NOMO-1 treated with DMSO at 0.1 percent for 48 hours (cell line): ENCODE measurements around the gene LBH.

Experiments used
- DNase-seq: peaks from one replicate; lab custom pipeline; 2025; ENCODE audit not compliant: unreplicated experiment; lab: John Stamatoyannopoulos, UW

LBH gene

DNA sequence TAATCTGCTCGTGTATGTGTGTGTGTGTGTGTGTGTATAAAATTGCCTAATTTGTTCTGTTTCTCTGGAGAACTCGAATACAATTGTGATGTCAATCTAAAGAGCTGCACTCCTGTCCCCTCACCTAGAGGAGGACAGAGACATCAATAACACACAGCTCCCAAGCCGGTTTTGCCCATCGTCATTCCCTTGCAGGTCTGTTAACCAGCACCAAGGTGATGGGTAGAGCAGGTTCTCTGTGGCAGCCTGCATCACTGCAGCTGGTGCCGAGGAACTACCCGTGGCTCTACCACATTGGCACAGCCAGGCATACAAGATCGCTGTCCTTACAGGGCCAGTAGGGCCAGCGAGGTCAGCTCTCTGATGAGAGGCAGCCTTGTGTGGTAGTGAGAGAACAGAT lies 41.0 kb downstream of the LBH start:
- no peak for DNase-seq

DNA sequence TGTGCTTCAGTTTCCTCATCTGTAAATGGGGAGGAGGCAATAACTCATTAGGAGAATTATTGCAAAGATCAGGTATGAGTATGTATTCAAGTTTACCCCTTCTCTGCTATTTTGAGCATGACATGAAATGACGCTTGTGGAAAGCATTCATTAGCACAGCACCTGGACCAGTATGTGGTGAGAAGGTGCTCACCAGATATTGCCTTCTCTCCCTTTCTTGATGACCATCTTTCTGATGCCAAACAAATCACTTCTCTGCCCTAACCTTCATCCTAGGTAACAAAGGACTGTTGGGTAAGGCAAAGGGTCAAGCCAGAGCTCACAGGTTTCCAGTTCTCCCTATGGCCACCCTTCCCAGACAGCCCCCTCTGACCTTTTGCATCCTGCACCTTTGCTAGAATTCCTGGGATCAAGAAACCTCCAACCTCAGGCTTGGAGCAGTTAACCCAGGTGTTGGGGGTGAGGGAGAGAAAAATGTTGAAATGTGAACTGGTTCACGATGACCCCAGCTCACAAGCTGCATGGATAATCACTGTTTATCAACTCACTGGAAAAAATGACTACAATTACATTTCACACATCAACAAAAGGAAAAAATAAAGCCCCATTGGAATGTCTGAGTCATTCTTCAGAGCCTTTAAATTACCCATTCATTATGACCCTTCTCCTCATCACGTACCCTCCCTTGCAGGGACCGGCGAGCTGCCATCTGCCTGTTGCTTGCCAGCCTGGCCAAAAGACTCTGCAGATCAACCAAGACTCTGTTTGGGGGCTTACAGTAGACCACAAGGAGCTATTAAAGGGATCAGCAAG lies 41.6 kb downstream of the LBH start:
- DNase-seq, result no peak

DNA sequence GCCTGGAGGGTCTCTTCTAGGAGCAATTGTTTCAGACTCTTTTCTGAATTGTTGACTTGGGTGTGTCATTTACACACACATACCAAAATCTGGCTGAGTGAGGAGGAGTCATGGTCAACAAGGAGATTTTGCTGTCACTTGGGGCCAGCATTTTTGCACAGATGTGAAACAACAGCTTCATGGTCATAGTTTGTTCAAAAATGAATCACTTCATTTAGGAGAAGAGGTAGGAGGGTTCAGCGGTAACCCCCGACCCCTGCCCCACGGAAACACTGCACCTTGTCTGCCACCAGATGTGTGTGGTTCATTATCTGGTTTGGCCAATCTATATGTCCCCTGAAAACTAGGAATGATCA lies 42.2 kb downstream of the LBH start:
- DNase-seq, result no peak

DNA sequence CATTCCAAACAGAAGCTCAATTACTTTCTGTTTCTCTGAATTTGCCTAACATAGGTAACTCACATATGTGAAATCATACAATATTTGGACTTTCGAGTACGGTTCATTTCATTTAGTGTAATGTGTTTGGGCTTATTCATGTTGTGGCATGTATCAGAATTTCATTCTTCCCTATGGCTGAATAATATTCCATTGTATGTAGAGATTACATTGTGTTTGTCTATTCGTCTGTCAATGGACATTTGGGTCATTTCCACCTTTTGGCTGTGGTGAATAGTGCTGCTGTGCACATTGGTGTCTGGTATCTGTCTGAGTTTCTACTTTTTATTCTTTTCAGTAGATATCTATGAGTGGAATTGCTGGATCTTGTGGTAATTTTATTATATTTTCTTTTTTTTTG lies 43.9 kb downstream of the LBH start:
- DNase-seq, result no peak

DNA sequence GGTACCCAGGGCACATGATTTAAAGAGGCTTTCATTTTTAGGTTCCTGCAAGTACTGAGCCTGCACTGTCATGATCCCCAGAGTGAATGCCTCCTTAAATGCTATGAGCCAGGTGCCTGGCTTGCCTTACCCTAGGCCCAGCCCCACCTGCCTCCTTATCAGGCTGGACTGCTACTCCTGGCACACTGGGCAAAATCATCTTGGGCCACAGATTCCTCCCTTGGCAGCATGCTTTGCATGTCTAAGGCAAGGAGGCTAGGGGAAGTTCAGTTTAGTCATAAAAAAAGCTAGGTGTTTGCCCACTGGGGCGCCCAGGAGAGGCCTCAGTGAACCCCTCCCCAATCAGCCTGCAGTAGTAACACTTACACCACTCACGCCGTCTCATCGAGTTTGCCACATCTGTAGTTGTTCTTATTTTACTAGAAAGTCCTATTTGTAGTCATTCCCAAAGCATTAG lies 45.1 kb downstream of the LBH start:
- no peak for DNase-seq

DNA sequence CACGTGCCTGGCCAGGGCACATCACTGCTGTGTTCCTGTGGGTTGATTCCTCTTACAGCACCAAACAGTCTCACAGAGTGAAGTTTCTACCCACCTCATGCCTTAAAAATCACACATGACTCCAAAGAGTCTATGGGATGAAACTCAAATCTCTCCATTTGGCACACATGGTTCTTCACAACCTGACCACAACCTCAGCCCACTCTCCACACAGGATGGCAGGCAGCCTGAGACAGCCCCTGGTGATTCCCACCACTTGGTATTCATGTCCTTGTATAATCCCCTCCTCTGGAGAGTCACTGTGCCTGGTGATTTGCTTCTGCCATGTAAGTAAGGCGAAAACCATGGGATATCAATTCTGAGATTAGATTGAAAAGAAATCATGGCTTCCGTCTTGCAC lies 46.2 kb downstream of the LBH start:
- DNase-seq, result no peak

DNA sequence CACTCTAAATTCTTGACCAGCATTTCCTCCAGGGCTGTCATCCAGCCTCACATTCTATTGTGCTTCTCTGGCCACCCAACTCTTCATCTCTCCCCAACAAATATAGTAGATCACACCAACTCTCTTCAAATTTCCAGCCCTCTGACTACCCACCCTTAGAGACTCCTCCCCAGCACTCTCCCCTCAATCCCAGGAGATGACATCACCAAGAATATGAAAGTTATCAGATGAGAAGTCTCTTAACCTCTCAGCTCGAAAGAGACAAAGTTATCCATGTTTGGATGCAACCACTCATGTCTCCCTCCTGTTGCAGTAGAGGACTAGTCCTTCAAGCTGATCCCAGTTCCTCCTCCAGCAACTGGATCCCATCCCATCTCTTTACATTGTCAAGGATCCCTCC lies 47.1 kb downstream of the LBH start:
- DNase-seq, result no peak

DNA sequence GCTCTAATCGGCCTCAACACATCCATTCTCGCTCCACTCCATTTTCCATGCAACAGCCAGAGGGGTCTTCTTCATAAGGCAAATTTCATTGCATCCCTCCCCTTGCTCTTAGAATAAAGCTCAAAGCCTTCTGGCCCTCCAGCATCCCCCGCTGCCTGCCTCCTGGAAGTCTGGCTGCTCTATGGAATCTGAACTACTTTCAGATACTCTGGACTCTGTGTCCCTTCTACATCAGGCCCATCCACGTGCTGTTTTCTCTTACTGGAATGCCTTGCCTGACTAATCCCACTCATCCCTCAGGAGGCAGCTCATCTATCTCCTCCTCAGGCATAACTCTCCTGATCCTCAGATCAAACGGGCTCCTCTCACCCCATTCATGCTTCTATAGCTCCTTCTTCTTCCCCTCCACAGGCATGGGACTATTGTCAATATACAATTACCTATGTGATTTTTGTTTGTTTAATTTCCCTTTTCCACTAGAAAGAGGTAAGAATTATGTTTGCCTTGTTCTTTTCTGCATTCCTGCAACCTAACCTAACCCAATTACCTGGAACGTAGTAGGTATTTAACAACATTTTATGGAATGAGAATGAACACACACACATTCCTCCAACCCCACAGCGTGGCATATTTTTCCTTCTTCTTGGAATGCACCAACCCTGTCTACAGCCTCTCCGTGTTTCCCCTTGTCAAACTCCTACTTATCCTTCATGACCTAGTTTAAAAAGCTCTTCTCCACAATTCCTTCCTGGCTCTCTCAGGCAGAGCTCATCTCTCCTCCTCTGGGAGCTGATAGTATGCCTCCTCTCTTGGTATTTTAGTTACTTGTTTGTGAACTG lies 49.5 kb downstream of the LBH start:
- DNase-seq, result no peak

DNA sequence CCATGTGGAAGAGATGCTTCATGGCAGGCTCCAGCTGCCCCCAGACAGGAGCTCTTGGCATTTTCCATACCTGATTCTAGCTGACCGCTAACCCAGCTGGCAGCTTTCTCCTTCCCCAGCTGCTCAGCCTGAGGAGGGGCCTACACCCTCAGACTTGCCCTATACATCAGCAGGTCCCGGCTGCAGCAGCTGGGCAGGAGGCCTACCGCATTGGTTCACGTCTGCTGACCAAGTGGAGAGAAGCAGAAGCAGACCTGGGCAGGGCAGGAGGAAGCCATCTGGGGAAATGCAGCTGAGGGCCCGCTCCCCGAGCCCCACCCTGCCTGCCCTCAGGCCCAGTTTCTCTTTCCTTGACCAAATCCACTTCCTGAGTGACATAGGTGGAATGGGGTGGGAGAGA lies 50.7 kb downstream of the LBH start:
- DNase-seq, result no peak

DNA sequence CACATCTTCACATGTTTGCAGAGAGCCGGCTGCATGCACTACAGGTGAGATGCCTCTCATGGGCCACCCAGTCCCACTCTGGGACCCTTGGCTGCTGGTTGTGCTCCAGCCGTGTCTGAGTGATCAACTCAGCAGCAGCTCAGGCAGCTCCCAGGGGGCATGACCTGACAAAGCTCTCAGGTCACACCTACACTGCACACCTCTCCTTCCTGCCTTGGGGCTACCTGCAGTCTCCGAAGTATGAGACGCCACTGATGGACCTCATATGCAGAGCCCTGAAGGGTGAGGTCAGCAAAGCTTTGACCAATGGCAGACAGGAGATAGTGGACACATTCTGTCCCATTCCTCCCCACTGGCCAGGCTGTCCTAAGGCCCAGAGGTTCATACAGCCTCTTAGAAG lies 51.4 kb downstream of the LBH start:
- DNase-seq, result no peak

DNA sequence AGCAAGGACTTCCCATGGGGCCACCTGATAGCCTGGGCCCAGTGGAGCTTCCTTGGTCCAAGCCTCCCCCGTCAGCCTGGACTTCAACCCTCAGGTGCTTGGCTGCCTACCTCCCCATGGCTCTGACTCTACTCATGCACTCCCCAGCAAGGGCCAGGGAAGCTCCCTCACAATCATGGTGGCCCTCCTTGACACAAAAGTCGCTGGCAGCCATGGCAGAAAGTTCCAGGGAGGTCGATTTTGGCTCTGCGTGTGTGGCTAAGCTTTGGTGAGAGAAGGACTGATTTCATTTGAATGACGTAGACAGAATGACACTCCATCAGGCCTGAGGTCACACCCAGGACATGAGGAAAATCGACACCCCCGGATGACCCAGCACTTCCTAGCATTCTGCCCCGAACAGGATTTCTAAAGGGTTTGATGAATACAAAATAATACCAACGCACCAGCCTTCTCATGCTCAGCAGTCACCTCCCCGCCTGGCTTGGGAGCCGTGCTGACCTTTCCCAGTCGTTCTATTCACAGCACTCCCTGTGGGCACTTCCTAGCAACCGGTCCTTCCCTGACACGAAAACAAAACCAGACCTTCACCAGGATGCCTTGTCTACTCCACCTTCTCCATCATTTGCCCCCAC lies 52.7 kb downstream of the LBH start:
- DNase-seq, result no peak

DNA sequence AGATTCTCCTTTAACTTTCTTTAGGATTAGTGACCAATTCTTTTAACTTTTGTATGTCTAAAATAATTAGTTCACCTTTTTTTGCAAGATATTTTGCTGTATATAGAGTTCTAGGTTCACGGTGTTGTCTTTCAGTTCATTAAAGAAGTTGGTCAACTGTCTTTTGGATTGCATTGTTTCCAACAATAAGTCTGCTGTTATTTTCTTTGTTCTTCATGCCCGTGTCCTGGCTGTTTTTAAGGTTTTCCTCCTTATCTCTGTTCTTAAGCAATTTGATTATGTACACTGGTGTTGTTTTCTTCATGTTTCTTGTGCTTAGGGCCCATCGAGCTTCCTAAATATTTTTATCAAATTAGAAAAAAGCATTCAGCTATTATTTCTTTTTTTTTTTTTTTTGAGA lies 54.4 kb downstream of the LBH start:
- no peak for DNase-seq

DNA sequence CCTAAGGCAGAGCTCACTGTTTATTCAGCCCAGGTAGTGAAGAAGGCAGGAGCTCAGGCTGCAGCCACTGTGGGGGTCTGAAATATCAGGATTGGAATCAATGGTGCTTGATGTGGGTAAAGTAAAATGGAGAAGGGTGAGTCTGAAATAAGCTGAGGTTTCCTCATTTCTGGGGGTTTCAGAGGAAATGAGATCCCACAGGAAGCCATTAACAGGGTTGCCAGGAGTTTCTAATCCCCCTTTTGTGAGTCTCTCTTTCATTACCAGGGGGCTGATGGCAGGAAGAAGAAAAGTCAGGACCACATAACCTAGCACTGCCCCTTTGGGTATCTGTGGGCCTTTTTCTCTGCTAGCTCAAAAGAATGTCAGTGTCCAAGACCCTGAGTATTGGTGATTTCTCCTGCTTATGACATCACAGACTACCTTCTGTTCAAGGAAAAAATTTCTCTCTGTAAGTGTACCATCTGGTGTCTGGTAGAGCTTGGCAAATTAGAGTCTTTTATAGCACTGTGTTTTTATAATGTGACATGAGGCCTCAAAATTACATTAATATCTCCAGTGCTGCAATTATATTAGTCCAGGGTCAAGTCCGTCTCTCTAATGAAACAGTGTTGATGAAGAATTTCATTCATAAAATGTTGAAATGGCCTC lies 56.0 kb downstream of the LBH start:
- DNase-seq, result no peak

DNA sequence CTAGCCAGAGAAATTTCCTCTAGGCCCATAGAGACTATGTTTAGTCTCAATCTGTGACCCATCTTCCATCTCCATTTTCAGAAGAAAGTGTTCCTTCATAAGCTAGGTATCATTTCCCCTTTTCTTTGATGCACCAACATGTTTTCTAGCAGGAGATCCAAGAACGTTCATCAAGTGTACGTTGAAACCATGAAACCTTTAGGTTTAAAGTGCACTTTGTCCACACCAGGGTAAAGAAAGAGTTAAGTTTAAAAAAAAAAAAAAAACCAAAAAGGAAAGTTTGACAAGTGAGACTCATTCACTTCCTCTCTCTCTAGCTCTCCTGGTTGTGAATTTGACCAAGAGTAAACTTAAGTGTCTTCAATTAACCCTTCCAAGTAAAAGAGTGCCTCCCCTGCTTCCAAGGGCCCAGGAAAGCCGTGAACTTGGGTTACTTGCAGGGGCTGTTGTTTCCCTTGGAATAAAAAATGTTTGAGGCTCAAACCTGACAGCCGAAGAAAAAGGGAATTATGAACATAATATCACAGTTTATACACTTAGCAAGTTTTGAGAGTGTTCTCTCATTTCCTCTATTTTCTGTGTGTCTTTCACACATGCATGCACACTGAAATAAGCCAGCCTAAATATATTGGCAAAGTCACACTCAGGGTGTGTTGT lies 56.7 kb downstream of the LBH start:
- peak; percentile 74 for DNase-seq

DNA sequence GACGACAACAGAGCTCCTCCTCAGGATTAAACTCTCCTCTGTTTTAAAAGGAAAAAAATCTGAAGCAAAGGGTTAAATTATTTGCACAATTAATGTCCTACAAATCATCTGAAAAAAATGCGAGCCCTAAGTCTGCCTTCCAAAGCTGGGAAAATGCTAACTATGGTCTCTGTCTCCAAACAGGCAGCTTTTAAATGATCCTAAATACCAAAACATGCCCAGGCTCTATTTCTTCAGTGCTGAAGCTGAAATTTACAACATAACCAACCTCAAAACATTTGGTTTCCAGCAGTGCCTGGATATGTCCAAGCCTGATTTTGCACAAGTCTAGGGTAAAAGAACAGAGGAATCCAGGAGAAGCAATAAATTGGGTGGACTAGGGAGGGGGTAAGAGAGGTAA lies 57.2 kb downstream of the LBH start:
- DNase-seq, result no peak

DNA sequence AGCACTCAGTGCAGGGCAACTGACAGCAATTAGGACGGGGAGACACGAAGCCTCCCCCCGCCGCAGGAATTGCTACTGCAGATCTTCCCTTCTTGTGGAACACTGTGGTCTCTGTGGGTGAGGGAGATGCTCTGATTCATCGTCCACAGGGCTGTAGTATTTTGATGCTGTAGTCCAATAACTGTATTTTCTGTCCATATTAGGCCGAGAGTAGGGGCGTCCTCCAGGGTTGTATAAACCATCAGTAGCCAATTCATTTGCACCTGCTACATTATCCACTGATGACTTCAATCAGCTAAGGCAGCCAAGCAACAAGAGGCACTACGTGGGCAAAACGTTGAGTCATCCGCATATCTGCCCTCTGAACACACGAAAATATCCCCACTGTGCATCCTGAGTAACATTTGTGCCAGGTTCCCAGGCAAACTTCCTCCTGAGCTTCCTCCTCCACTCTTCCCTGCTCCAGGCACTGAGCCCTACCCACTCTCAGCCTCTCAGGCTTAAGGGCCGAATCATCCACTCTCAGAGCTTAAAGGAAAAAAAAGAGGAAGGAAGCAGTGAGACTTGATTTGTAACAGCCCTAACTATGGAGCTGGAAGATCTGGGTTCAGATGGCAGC lies 62.1 kb downstream of the LBH start:
- DNase-seq, result peak; percentile 81

DNA sequence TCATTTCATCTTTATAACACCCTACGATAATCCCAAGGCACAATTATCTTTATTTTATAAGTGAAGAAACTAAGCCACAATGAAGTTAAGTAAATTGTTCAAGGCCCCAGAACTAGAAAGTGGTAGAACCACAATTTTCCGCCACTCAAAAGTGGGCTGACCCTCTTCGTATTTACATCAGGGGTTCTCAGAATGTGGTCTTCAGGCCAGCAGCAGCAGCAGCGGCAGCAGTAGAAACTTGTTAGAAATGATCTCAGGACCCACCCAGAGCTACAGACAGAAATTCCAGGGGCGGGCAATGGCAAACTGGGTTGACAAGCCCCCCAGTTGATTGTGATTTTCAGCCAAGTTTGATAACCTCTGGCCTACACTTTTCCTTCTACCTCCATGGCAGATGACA lies 62.8 kb downstream of the LBH start:
- no peak for DNase-seq

DNA sequence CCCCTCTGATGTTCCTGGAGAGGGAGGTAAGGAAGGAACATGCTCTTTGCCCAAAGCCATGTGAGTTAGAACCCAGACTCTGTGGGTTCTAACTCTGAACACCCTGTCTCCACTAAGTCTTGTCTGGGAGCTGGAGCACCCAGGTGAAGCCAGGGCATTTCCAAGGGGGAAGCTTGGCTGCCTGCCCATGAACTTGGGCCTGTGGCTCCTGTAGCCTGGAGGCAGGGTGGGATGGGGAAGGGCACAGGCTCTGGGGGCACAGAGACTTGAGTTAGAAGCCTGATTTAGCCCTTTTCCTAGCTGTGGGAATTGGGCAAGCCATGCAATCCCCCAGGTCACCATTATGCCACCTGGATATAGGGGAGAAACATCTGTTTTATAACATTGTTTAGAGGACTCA lies 65.2 kb downstream of the LBH start:
- DNase-seq, result no peak

DNA sequence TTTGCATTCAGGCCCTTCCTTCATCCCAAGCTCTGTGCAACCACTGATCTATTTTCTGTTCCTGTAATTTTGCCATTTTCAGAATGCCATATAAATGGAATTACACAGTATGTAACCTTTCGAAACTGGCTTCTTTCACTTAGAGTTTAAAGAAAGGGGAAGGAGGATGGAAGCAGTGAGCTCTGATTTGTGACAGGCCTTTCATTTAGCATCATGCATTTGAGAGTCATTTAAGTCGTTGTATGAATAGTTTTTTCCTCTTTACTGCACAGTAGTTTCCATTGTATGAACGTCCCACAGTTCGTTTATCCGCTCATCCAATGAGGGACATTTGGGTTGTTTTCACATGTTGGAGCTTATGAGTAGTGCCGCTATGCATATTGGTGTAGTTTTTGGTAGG lies 67.0 kb downstream of the LBH start:
- peak; percentile 26 for DNase-seq

DNA sequence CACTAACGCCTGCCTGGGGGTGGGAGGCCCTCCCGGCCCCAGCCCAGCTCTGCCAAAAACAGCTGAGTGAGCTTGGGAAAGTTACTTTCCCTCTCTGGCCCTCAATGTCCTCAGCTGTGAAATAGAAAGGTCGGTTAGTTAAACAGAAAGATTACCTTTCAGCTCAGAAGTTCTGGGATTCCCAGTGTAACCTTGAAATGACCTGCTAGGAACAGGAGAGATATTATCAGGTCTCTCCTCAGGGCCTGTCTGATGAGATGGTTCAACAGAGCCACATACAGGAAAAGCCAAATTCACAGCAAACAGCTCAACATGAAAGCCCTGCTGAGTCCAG lies 68.8 kb downstream of the LBH start:
- no peak for DNase-seq
